WI38 (cell line): ENCODE results near the gene AKAP5.

Source experiments
- H3K4me3 ChIP-seq: 2 replicates; pipeline ENCODE4 v1.5.1; 2011; ENCODE audit warnings: low read depth, mild to moderate bottlenecking, control low read depth, low read length
- TF ChIP-seq, protein P1 (sequence below): IDR thresholded peaks from 2 replicates; pipeline ENCODE4 v1.5.1; 2012; ENCODE audit warnings: low read depth, mild to moderate bottlenecking, control low read depth, low read length

AKAP5 gene

DNA sequence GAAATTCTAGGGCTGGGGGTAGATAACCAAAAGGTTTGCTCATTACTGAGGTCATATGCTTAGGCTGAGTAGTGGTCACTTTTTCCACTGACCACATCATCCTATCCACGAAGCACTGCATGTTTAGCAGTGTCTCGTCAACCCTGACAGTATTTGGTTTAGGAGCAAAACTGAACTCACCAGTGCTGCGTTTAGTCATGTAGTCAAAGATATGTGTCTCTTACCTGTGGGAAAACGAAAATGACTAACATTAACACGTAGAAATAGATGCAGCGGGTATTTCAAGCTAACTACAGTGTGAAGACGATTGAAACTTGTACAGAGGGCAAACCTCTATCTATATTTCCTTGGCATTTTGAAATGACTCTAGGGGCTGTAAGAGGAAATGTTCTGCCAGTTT lies 42.5 kb upstream of the AKAP5 start:
- no peak overlapping the region for H3K4me3 ChIP-seq
- TF ChIP-seq, protein P1, sequence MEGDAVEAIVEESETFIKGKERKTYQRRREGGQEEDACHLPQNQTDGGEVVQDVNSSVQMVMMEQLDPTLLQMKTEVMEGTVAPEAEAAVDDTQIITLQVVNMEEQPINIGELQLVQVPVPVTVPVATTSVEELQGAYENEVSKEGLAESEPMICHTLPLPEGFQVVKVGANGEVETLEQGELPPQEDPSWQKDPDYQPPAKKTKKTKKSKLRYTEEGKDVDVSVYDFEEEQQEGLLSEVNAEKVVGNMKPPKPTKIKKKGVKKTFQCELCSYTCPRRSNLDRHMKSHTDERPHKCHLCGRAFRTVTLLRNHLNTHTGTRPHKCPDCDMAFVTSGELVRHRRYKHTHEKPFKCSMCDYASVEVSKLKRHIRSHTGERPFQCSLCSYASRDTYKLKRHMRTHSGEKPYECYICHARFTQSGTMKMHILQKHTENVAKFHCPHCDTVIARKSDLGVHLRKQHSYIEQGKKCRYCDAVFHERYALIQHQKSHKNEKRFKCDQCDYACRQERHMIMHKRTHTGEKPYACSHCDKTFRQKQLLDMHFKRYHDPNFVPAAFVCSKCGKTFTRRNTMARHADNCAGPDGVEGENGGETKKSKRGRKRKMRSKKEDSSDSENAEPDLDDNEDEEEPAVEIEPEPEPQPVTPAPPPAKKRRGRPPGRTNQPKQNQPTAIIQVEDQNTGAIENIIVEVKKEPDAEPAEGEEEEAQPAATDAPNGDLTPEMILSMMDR = no peak

DNA sequence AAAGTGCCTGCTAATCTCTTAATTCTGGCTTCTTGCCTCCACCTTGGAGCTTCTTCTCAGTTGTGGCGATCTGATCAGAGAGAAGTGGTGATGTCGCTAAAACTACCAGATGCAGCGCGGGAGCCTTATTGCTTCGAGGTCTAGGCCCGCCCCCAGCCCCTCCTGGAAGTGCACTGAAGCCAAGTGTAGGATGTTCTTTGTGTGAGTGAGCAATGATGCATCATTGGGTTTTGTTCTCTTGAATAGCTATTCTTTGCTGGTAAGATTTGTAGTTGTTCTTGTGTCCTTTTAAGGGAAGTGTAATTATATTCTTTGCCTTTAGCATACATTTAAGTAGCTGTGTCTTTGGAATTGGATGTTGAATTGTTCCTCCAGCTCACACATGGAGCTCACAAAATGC lies 41.3 kb upstream of the AKAP5 start:
- TF ChIP-seq, protein P1 = no peak
- no peak overlapping the region for H3K4me3 ChIP-seq

DNA sequence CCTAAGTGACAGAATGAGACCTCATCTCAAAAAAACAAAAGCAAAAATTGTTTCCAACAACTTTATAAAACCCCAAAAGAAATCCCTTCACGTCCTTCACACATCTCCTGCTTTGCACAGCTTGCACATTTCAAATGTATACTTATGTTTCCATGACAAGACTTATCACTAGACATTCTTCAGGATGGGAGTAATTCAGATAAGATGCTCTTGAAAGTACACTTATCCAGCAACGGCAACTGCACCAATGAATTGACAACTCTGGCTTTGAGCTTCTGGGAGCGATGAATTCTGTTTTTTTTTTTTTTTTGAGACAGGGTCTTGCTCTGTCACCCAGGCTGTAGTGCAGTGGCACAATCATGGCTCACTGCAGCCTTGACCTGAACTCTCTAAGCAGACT lies 30.8 kb upstream of the AKAP5 start:
- TF ChIP-seq, protein P1 = no peak
- no peak overlapping the region for H3K4me3 ChIP-seq

DNA sequence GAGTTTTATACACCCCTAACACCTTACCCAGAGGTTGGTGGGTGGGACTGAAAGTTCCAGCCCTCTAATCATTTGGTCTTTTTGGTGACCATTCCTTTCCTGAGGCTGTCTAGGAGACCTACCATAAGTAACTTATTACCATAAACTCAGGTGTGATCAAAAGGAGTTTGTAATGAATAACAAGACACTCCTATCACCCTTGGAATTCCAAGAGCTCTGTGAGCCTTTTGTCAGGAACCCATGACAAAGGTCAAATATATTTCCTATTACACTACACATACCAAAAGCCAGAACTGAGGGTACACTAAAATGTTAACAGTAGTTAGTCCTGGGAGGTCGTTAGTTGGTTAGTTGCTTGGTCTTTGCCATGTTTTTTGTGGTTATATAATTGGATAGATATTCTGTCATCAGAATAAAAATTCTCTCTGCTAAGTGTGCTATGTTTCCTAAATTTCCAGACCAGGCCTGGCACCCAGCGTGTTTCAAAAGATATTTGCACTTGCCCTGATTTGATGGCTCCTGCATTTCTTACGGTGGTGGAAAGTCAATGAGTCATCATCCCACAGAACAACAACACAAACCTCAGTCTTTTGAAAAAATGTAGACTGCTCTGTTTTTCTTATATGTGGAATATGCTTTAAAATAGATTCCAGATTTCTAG lies 27.0 kb upstream of the AKAP5 start:
- H3K4me3 ChIP-seq = no peak overlapping the region
- TF ChIP-seq, protein P1 = no peak

DNA sequence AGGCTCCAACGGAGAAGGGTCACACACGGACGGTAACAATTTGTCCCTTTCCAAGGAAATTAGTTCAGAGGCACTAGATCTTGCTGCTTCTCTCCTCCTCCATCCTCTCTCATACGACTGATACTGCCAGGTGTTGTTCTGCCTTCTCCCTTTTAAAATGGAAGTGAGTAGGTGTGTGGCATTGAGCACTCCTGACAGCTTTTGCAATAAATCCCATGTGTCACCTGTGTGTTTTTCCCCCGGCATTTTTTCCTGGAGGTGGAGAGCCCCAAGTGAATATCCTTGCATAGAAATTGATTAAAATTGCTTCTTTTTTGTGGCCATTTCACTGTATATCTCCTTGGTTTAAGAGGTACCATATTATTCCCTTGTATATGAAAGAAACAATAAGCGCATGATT lies 26.2 kb upstream of the AKAP5 start:
- no peak overlapping the region for H3K4me3 ChIP-seq

DNA sequence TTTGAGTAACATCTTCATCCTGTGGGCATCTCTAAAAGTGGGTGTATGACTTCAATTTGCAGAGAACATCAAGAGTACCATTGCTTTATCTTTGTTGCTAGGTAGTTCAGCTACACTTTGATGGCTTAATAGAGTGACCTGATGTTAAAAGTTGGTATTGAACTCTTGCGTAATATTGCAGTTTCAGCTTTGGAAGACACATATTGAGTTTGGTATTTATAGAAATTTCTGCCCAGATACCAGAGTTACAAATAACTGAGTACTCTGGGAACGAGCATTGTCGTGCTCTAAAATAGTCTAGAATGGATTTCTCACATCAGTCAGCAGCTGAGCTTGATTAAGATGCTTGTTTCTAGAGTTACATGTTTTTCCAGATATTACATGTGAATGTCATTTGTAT lies 24.8 kb upstream of the AKAP5 start:
- no peak overlapping the region for H3K4me3 ChIP-seq
- TF ChIP-seq, protein P1 = no peak

More for the DNA sequence above, 26.2 kb upstream of the AKAP5 start:
- TF ChIP-seq, protein P1 = no peak

DNA sequence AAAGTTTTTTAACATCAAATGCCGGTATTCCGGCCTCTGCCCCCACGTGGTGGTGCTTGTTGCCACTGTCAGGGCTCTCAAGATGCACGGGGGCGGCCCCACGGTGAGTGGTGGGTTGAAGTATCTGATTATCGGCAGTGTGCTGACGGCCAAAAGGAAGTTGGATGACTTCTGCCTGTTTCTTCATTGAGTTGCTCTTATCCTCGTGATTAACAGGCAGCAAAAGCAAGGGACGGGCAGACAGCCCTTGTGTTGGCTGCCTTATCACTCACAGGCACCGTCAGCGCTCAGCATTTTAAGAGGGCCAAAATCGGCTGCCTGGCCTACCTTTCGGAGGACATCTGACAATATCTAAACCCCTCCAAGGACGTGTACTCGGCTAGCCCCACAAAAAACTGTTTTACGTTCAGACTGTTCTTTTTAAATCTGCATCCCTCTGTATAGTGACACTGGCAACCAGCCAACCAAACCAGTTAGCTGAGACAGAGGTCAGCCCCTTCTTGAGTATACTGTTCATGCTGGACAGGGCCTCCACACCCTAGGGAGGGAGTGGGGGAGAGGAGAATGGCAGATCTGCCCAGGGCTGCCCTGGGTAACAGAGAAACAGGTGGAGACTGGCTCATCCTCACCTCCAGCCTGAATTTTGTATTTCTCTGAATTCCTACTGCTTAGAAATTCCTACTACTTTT lies 22.9 kb upstream of the AKAP5 start:
- no peak overlapping the region for H3K4me3 ChIP-seq
- TF ChIP-seq, protein P1 = no peak
